Brain microvascular endothelial cell (primary cell): Measurements from ENCODE around the gene CREB3L2.

Source experiments
- DNase-seq: peaks from one replicate; pipeline ENCODE4 v3.0.0-alpha.2; 2020
- H3K27ac ChIP-seq: fragments of 250-450 bp; sonication (Bioruptor Pico); 2 replicates; pipeline ENCODE4 v1.5.1; 2020; ENCODE audit warnings: mild to moderate bottlenecking, moderate library complexity
- H3K27me3 ChIP-seq: fragments of 250-450 bp; sonication (Bioruptor Pico); replicated peaks from 2 replicates; pipeline ENCODE4 v1.5.1; 2020; ENCODE audit warnings: mild to moderate bottlenecking
- H3K36me3 ChIP-seq: fragments of 250-450 bp; sonication (Bioruptor Pico); replicated peaks from 2 replicates; pipeline ENCODE4 v1.5.1; 2020; ENCODE audit warnings: mild to moderate bottlenecking
- H3K4me3 ChIP-seq: 2 replicates; pipeline ENCODE4 v1.5.1; 2011; ENCODE audit warnings: low read depth, mild to moderate bottlenecking, control low read depth, low read length, moderate library complexity
- CTCF ChIP-seq: IDR thresholded peaks from 2 replicates; pipeline ENCODE4 v1.5.1; 2011; ENCODE audit warnings: low read depth, mild to moderate bottlenecking, moderate library complexity, low read length, control low read depth, inconsistent platforms; ENCODE audit errors: missing control alignments
- in situ Hi-C: cut with HindIII; loops from 2 replicates; pipeline ENCODE4 v1.10.0; 2017; ENCODE audit warnings: low sequenced_read_pairs, low pct_ligation_motif_present

CREB3L2 gene

GRCh38 chr7:137934941-137935883, 66.7 kb downstream of the CREB3L2 start:
- Histone ChIP-seq H3K27ac (peak overlapping the region; percentile 98), H3K36me3 (peaks cover under 1% of the 10 kb centered on the region), H3K4me3 (no peak overlapping the region), H3K27me3 (no peaks in the 10 kb centered on the region)
- DNase-seq: no peak
- in situ Hi-C loops: no loop called here
- TF ChIP-seq CTCF: no peak

GRCh38 chr7:137934176-137934826, 67.6 kb downstream of the CREB3L2 start:
- in situ Hi-C loops: no loop called here
- Histone ChIP-seq H3K4me3 (no peak overlapping the region), H3K27me3 (no peaks in the 10 kb centered on the region), H3K36me3 (peaks cover 2% of the 10 kb centered on the region), H3K27ac (peak overlapping the region; percentile 98)
- no peak for TF ChIP-seq CTCF
- no peak for DNase-seq

DNA sequence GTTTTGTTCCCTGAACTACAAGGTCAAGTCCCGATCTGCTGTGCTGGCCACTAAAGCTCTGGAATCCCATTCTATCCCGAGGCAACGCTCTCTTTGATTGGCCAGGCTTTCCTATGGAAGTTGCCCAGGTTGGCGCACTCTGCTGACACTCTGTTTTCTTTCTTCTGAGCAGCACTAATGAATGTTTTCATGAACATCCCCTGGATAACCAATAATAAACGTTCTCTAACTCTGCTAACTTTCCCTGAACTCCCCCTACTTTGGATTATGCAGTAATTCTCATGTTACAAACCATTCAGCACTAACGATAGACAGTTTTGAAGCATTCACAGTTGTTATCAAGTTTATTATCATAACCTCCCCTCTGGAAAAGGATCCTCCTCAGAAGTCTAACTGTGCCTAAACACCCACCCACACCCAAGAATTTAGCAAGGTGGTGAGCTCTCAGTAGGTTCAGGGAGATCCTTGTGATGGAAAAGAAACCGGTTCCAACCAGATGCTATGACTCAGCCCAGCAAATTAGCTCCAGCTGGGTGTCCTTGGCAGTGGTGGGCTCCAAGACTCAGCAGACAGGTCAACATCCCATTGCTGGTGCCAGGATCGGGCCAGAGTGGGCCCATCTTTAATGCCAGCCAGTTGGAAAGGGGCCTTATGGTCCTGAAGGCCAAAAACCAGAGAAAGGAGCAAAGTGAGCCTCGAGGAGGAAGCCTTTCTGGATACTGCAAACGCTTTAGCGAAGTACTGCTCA, 68.4 kb downstream of the CREB3L2 start:
- Histone ChIP-seq H3K4me3 (no peak overlapping the region), H3K36me3 (peaks cover 2% of the 10 kb centered on the region), H3K27me3 (no peaks in the 10 kb centered on the region), H3K27ac (peak overlapping the region; percentile 98)
- TF ChIP-seq CTCF: no peak
- peak; percentile 71 for DNase-seq
- in situ Hi-C loops: no loop called here

- DNase-seq: no peak
- Histone ChIP-seq H3K27ac (peak overlapping the region; percentile 98), H3K4me3 (no peak overlapping the region), H3K36me3 (peaks cover 5% of the 10 kb centered on the region), H3K27me3 (no peaks in the 10 kb centered on the region)
- in situ Hi-C loops: no loop called here
- TF ChIP-seq CTCF: no peak
Measured at GRCh38 chr7:137932881-137933269, 69.0 kb downstream of the CREB3L2 start.

DNA sequence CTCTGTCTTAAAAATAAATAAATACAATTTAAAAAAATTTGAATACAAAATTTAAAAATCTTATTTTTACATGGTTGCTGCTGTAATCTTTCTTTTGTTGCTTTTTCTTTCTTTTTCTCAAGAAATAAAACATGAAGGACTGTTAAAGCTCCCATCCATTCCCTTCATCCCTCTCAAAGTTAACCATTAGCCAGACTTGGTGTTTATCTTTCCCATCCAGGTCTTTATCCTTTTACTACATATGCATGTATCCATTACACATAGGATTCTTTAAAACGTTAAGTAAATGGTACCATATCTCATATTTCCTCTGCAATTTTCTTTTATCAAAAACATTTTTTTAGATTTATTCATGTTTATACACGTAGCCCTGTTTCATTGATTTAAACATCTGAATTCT, 70.1 kb downstream of the CREB3L2 start:
- H3K36me3 ChIP-seq: peaks cover 9% of the 10 kb centered on the region
- peak overlapping the region; percentile 98 for H3K27ac ChIP-seq
- no peak for TF ChIP-seq CTCF
- in situ Hi-C loops: no loop called here
- no peaks in the 10 kb centered on the region for H3K27me3 ChIP-seq
- no peak for DNase-seq
- no peak overlapping the region for H3K4me3 ChIP-seq
